Measurements from ENCODE around the gene MAPK12. TPM values are rescaled to one million over a fixed set of nuclear protein-coding genes. Genes with fewer than 3 reads are reported as not detected.
A peak's percentile ranks its signal among the peaks of the same experiment; 100 is the strongest.

MAPK12 gene
- total and polyA plus RNA-seq, 12 donors: 10.6 to 23.0 (median 16.1) TPM

GRCh38 chr22:50245214-50246072 is 16.0 kb downstream of the MAPK12 start:
- intact Hi-C loops (cut with DNase I): loop anchor here in 5 of 10 donors (2.0 to 10.0 kb wide), 3 partner anchors 97 to 279 kb away; partner anchors contain the start of genes LMF2 (in 4 of the 5), NCAPH2 (in 4 of the 5), PPP6R2 (in 2 of the 5) and SCO2 (in 1 of the 5)
- no peak for TF ChIP-seq CTCF (IDR thresholded peaks at IDR 0.05)
- 13 to 14% methylated on average over 44 to 53 of the region's 53 CpGs for WGBS, 2 donors
- ATAC-seq (peak in 7 of 8 donors; percentile 20 to 59 (median 38)), DNase-seq (no peak)
- H3K9me3 ChIP-seq: no peaks in the 10 kb centered on the region
- H3K36me3 ChIP-seq: peaks cover 0 to 34% (median 1%) of the 10 kb centered on the region in 9 donors
- peak overlapping the region; percentile 68 to 100 (median 77) for H3K4me3 ChIP-seq
- peak overlapping the region in 9 of 10 donors; percentile 79 to 96 (median 86) for H3K27ac ChIP-seq
- no peaks in the 10 kb centered on the region for H3K27me3 ChIP-seq
- peaks cover 41 to 73% (median 59%) of the 10 kb centered on the region in 9 donors for H3K4me1 ChIP-seq

- intact Hi-C loops (cut with DNase I): loop anchor here in 5 of 10 donors (2.0 to 10.0 kb wide), 4 partner anchors 98 to 378 kb away; partner anchors contain the start of genes LMF2 (in 4 of the 5), NCAPH2 (in 4 of the 5), PPP6R2 (in 2 of the 5) and SCO2 (in 1 of the 5)
- Histone ChIP-seq H3K27me3 (no peaks in the 10 kb centered on the region), H3K36me3 (peaks cover 0 to 42% (median 8%) of the 10 kb centered on the region in 9 donors), H3K27ac (peak within 1 kb of the TSS; percentile 28 to 96 (median 86)), H3K9me3 (no peaks in the 10 kb centered on the region), H3K4me3 (peak within 1 kb of the TSS; percentile 68 to 100 (median 77)), H3K4me1 (peaks cover 34 to 65% (median 51%) of the 10 kb centered on the region in 9 donors)
- ATAC-seq (peak; percentile 90 to 96 (median 94)), DNase-seq (peak; percentile 95)
- 0 to 1% methylated on average over 76 of the region's 76 CpGs for WGBS, 2 donors
- TF ChIP-seq CTCF (IDR thresholded peaks at IDR 0.05): peak in 3 of 9 donors; percentile 40 to 41 (median 40)
Measured at GRCh38 chr22:50244420-50245213, 16.9 kb downstream of the MAPK12 start, which contains the start of gene TUBGCP6. Gene TUBGCP6, minus strand, starts transcription at chr22:50245023. Its CDS starts 564 bp downstream, at chr22:50244459.

- WGBS, 2 donors: 18 to 20% methylated on average over 27 of the region's 27 CpGs
- DNase-seq (no peak), ATAC-seq (peak in 1 of 8 donors; percentile 2)
- Histone ChIP-seq H3K36me3 (peaks cover 0 to 50% (median 8%) of the 10 kb centered on the region in 9 donors), H3K27ac (peak overlapping the region; percentile 28 to 96 (median 86)), H3K9me3 (no peaks in the 10 kb centered on the region), H3K4me1 (peaks cover 34 to 60% (median 47%) of the 10 kb centered on the region in 9 donors), H3K27me3 (no peaks in the 10 kb centered on the region), H3K4me3 (peak overlapping the region; percentile 68 to 100 (median 77))
- intact Hi-C loops (cut with DNase I): loop anchor here in 5 of 10 donors (2.0 to 10.0 kb wide), 4 partner anchors 99 to 378 kb away; partner anchors contain the start of genes LMF2 (in 4 of the 5), NCAPH2 (in 4 of the 5), PPP6R2 (in 2 of the 5) and SCO2 (in 1 of the 5)
- no peak for TF ChIP-seq CTCF (IDR thresholded peaks at IDR 0.05)
Measured at GRCh38 chr22:50243685-50244419, 17.6 kb downstream of the MAPK12 start.

All from heart right ventricle (tissue), 16 donors.